SU-DHL-6 (cell line): ENCODE measurements around the gene PLCB1.
"Not testable (repeated sequence)": the region's sequence is repeated elsewhere in the genome, so short reads cannot be mapped to it uniquely, and the experiment has no call there.

Experiments
- H2AFZ ChIP-seq: fragments of 200-600 bp; sonication (generic); 2 replicates; pipeline ENCODE4 v1.6.1; 2014; ENCODE audit warnings: low read depth, mild to moderate bottlenecking, moderate library complexity, mixed read lengths, antibody characterized with exemption, low read length; ENCODE audit not compliant: severe bottlenecking
- H3F3A ChIP-seq: fragments of 200-600 bp; shearing (Covaris generic); 2 replicates; pipeline ENCODE4 v1.6.0; 2016; ENCODE audit warnings: antibody characterized with exemption, mild to moderate bottlenecking; ENCODE audit not compliant: insufficient read depth
- H3K27ac ChIP-seq: fragments of 200-600 bp; sonication (generic); 2 replicates; pipeline ENCODE4 v1.5.1; 2016; ENCODE audit warnings: low read depth, mild to moderate bottlenecking, low read length, moderate library complexity, mixed read lengths
- H3K27me3 ChIP-seq: fragments of 200-600 bp; sonication (generic), shearing (Covaris generic); 2 replicates; pipeline ENCODE4 v1.6.0; 2014; ENCODE audit warnings: mild to moderate bottlenecking, low read length
- H3K36me3 ChIP-seq: fragments of 200-600 bp; sonication (generic); 2 replicates; pipeline ENCODE4 v1.6.1; 2014; ENCODE audit warnings: mild to moderate bottlenecking, low read length, mixed read lengths
- H3K4me2 ChIP-seq: fragments of 300-600, 200-600 bp; shearing (Covaris generic), sonication (generic); 2 replicates; pipeline ENCODE4 v1.6.0; 2014; ENCODE audit warnings: low read length, low read depth, mild to moderate bottlenecking; ENCODE audit not compliant: poor library complexity, severe bottlenecking
- H3K4me3 ChIP-seq: fragments of 200-600 bp; sonication (generic); 2 replicates; pipeline ENCODE4 v1.5.1; 2014; ENCODE audit warnings: antibody characterized with exemption, low read length, mild to moderate bottlenecking, mixed read lengths; ENCODE audit not compliant: insufficient read depth, poor library complexity, severe bottlenecking
- H3K79me2 ChIP-seq: fragments of 200-600 bp; sonication (generic); 2 replicates; pipeline ENCODE4 v1.6.1; 2014; ENCODE audit warnings: mild to moderate bottlenecking, low read length, moderate library complexity; ENCODE audit not compliant: insufficient read depth
- H3K9ac ChIP-seq: fragments of 200-600 bp; sonication (generic); 2 replicates; pipeline ENCODE4 v1.7.0; 2014; ENCODE audit warnings: mild to moderate bottlenecking, low read length
- H3K9me2 ChIP-seq: fragments of 200-600 bp; sonication (generic); replicated peaks from 2 replicates; pipeline ENCODE4 v1.6.1; 2014; ENCODE audit warnings: low read length; ENCODE audit not compliant: insufficient read depth
- H3K9me3 ChIP-seq: fragments of 200-600 bp; sonication (generic); 2 replicates; pipeline ENCODE4 v1.6.1; 2014; ENCODE audit warnings: low read length, mixed read lengths; ENCODE audit not compliant: insufficient read depth
- H4K20me1 ChIP-seq: fragments of 200-600 bp; sonication (generic); 2 replicates; pipeline ENCODE4 v1.6.1; 2014; ENCODE audit warnings: low read depth, mild to moderate bottlenecking, antibody characterized with exemption, low read length, moderate library complexity, mixed read lengths
- CTCF ChIP-seq: fragments of 200-600 bp; sonication (generic); IDR thresholded peaks from one replicate; pipeline ENCODE4 v1.5.1; 2017; ENCODE audit warnings: antibody characterized with exemption, mild to moderate bottlenecking, low read length, moderate library complexity; ENCODE audit not compliant: insufficient read depth, poor library complexity, severe bottlenecking
- EZH2phosphoT487 ChIP-seq: fragments of 200-600 bp; sonication (generic), shearing (Covaris generic); conservative IDR thresholded peaks from 2 replicates; pipeline ENCODE4 v1.6.1; 2018; ENCODE audit warnings: mild to moderate bottlenecking, antibody characterized with exemption, low read length, moderate library complexity, mixed read lengths

Gene PLCB1

DNA sequence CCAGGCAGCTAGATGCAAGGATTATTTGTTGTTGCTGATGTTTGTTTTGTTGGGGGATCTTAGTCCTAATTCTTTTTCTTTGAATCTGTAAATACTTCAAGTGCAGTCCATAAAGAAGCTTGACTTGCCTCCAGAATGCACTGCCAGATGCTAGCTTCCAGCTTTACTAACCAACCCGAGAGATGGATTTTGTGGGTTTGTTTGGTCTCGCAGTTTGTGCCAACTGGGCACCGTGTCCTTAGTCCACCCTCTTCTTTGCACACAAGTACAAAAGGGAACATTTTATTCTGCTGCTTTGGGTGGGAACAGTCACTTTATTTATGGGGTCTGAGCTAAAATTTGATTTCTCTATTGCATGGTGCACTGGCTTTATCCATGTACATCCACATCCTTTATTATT lies 212.0 kb downstream of the PLCB1 start:
- Histone ChIP-seq H3K36me3 (no peaks in the 10 kb centered on the region), H3K27ac (no peak overlapping the region), H3K4me3 (no peak overlapping the region), H3K9me2 (no peaks in the 10 kb centered on the region), H3K9ac (no peak overlapping the region), H4K20me1 (no peaks in the 10 kb centered on the region), H2AFZ (no peak overlapping the region), H3F3A (no peaks in the 10 kb centered on the region), H3K9me3 (no peaks in the 10 kb centered on the region), H3K4me2 (no peak overlapping the region), H3K79me2 (no peaks in the 10 kb centered on the region), H3K27me3 (no peaks in the 10 kb centered on the region)
- TF ChIP-seq EZH2phosphoT487: no peak
- TF ChIP-seq CTCF: no peak

DNA sequence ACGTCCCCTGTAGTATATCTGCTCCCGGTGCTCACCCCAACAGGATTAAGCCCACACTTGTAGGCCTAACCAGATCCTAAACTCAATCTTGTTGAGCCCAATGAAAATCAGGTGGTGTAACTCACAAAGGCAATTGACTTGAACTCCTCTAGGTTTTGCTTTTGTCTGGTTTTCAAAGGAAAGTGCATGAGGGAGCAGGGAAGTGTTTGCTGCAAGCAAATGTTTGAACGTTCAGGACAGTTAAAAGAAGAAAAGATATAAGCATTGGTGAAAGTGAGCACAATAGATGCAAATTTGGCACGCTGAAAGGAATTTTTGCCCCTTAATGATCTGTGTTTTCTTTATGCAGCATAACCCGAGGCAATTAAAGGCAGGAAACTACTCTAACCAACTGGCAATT lies 212.6 kb downstream of the PLCB1 start:
- H3F3A ChIP-seq: no peaks in the 10 kb centered on the region
- no peaks in the 10 kb centered on the region for H3K27me3 ChIP-seq
- H3K79me2 ChIP-seq: no peaks in the 10 kb centered on the region
- H4K20me1 ChIP-seq: no peaks in the 10 kb centered on the region
- H2AFZ ChIP-seq: no peak overlapping the region
- H3K27ac ChIP-seq: no peak overlapping the region
- TF ChIP-seq EZH2phosphoT487: no peak
- no peak for TF ChIP-seq CTCF
- H3K9me2 ChIP-seq: no peaks in the 10 kb centered on the region
- no peak overlapping the region for H3K9ac ChIP-seq
- no peak overlapping the region for H3K4me3 ChIP-seq
- H3K36me3 ChIP-seq: no peaks in the 10 kb centered on the region
- no peak overlapping the region for H3K4me2 ChIP-seq
- no peaks in the 10 kb centered on the region for H3K9me3 ChIP-seq

- H3K4me2 ChIP-seq: no peak overlapping the region
- no peaks in the 10 kb centered on the region for H4K20me1 ChIP-seq
- H3K4me3 ChIP-seq: no peak overlapping the region
Measured at GRCh38 chr20:8346700-8347270, 214.7 kb downstream of the PLCB1 start.

DNA sequence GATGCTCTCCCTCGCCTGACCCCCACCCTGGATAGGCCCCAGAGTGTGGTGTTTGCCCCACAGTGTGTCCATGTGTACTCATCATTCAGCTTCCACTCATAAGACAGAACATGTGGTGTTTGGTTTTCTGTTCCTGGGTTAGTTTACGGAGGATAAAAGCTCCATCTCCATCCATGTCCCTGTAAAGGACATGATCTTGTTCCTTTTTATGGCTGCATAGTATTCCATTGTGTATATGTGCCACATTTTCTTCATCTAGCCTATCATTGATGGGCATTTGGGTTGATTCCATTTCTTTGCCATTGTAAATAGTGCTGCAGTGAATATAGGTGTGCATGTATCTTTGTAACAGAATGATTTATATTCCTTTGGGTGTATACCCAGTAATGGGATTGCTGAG lies 218.2 kb downstream of the PLCB1 start:
- H3K4me3 ChIP-seq, H3K9me2 ChIP-seq, H3K27ac ChIP-seq, H4K20me1 ChIP-seq, H3K4me2 ChIP-seq, H3K9ac ChIP-seq, H3K36me3 ChIP-seq, H3K27me3 ChIP-seq, H3F3A ChIP-seq, H3K79me2 ChIP-seq, H2AFZ ChIP-seq, H3K9me3 ChIP-seq: not testable (repeated sequence)

More at GRCh38 chr20:8346700-8347270, 214.7 kb downstream of the PLCB1 start:
- Histone ChIP-seq H3K79me2 (no peaks in the 10 kb centered on the region), H3K27ac (no peak overlapping the region), H3K9ac (no peak overlapping the region), H3K9me2 (no peaks in the 10 kb centered on the region), H3K9me3 (no peaks in the 10 kb centered on the region), H3K27me3 (no peaks in the 10 kb centered on the region), H3K36me3 (no peaks in the 10 kb centered on the region), H3F3A (no peaks in the 10 kb centered on the region), H2AFZ (no peak overlapping the region)
- TF ChIP-seq CTCF: no peak
- TF ChIP-seq EZH2phosphoT487: no peak
